OCI-LY3 (cell line): ENCODE measurements around the gene RIBC2.

ENCODE experiments used
- CTCF ChIP-seq: fragments of 200-600, 300-600 bp; sonication (generic); IDR thresholded peaks from 2 replicates; pipeline ENCODE4 v1.5.1; 2014; ENCODE audit warnings: antibody characterized with exemption, low read length, low read depth
- EZH2phosphoT487 ChIP-seq: fragments of 200-600 bp; shearing (Covaris generic); IDR thresholded peaks from 2 replicates; pipeline ENCODE4 v1.6.1; 2018; ENCODE audit warnings: antibody characterized with exemption, mixed run types, low read depth

- TF ChIP-seq CTCF: no peak
- TF ChIP-seq EZH2phosphoT487: no peak
Observed at GRCh38 chr22:45418056-45418769, 4.7 kb downstream of the RIBC2 start.
